Cortex of kidney (tissue), 1 donor: ENCODE measurements around the gene HECW1.

Experiments
- DNase-seq: peaks from one replicate; lab custom pipeline; 2025; lab: John Stamatoyannopoulos, UW

The HECW1 gene

GRCh38 chr7:43505412-43505811 lies 393.0 kb downstream of the HECW1 start:
- DNase-seq, result no peak

- no peak for DNase-seq
These were observed 394.0 kb downstream of the HECW1 start for GRCh38 chr7:43506460-43506859.

GRCh38 chr7:43508461-43508860 lies 396.0 kb downstream of the HECW1 start:
- no peak for DNase-seq

- DNase-seq, result no peak
These were observed 397.5 kb downstream of the HECW1 start for GRCh38 chr7:43509906-43510305.

- DNase-seq, result no peak
These were observed 398.6 kb downstream of the HECW1 start for GRCh38 chr7:43511029-43511428.

GRCh38 chr7:43511769-43512515 lies 399.5 kb downstream of the HECW1 start:
- no peak for DNase-seq

GRCh38 chr7:43513251-43513650 lies 400.8 kb downstream of the HECW1 start:
- no peak for DNase-seq

- DNase-seq, result no peak
These were observed 404.3 kb downstream of the HECW1 start for GRCh38 chr7:43516581-43517342.

- DNase-seq, result no peak
These were observed 405.0 kb downstream of the HECW1 start for GRCh38 chr7:43517464-43517863.

GRCh38 chr7:43520201-43520600 lies 407.8 kb downstream of the HECW1 start:
- DNase-seq, result no peak

GRCh38 chr7:43522406-43523156 lies 410.1 kb downstream of the HECW1 start:
- no peak for DNase-seq

GRCh38 chr7:43528576-43529354 lies 416.3 kb downstream of the HECW1 start:
- no peak for DNase-seq

- DNase-seq, result no peak
These were observed 418.3 kb downstream of the HECW1 start for GRCh38 chr7:43530553-43531410.

- no peak for DNase-seq
These were observed 419.3 kb downstream of the HECW1 start for GRCh38 chr7:43531700-43532099.

- DNase-seq, result no peak
These were observed 421.5 kb downstream of the HECW1 start for GRCh38 chr7:43533801-43534479.

- DNase-seq, result no peak
These were observed 422.6 kb downstream of the HECW1 start for GRCh38 chr7:43535031-43535451.

GRCh38 chr7:43535810-43536585 lies 423.6 kb downstream of the HECW1 start:
- DNase-seq, result no peak

GRCh38 chr7:43536773-43537172 lies 424.3 kb downstream of the HECW1 start:
- DNase-seq, result no peak

- DNase-seq, result no peak
These were observed 425.4 kb downstream of the HECW1 start for GRCh38 chr7:43537765-43538403.
